ENCODE measurements around the gene CTSH. TPM values are rescaled to one million over a fixed set of nuclear protein-coding genes. Genes with fewer than 3 reads are reported as not detected.

The CTSH gene
- total RNA-seq, 2 donors from 2014 or later: 109 to 116 TPM

DNA sequence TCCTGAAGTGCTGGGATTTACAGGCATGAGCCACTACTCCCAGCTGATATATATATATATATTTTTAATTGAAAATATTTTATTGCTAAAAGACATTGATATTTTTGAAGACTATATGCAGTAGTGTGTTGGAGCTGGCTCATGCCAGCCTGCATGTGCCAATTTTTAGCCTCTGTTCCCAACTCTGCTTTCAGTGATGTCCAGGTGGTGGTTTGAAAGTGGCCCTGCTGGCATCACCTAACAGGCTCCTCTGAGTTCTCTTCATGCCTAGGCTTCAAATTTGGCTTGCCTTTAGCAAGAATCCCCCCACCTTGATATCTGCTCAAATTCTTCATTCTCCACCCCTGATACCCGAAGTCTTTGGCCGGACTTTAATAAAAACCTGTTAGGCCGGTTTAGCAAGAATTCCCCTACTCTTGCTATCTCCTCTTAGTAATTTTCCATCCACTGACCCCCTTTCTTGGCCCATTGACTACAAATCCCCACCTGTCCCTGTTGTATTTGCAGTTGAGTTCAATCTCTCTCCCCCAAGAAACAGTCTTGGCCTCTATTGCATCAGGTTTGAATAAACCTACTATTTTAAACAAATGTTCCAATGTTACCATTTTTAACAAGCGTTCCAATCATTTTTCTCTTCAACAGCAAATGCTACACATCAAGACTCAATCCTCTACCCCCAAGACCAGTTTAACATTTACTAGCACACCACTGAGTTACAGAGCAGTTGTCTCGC lies 23.9 kb upstream of the CTSH start:
- Mint-ChIP-seq H3K27me3 (peaks cover 8% of the 10 kb centered on the region), H3K4me3 (no peak overlapping the region), H3K4me1 (peaks cover 4% of the 10 kb centered on the region), H3K36me3 (ENCODE audit: low read depth) (no peaks in the 10 kb centered on the region), H3K27ac (no peak overlapping the region)
- no peak for DNase-seq
- no peaks in the 10 kb centered on the region for H3K9me3 ChIP-seq (ENCODE audit: control insufficient read depth, low read length, poor library complexity, severe bottlenecking)
- ATAC-seq: no peak

DNA sequence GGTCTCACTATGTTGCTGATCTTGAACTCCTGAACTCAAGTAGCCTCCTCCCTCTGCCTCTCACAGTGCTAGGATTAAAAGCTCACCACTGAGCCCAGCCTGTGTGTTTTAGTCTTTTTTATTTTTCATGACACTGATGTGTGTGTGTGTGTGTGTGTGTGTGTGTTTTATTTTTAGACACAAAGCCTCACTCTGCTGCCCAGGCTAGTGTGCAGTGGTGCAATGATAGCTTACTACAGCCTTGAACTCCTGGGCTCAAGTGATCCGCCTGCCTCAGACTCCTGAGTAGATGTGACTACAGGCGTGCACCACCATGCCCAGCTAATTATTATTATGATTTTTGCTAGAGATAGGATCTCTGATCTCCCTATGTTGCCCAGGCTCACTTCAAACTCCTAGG lies 23.3 kb upstream of the CTSH start:
- ATAC-seq: no peak
- H3K9me3 ChIP-seq (ENCODE audit: control insufficient read depth, low read length, poor library complexity, severe bottlenecking): no peaks in the 10 kb centered on the region
- Mint-ChIP-seq H3K36me3 (ENCODE audit: low read depth) (no peaks in the 10 kb centered on the region), H3K4me1 (peaks cover 2% of the 10 kb centered on the region), H3K27ac (no peak overlapping the region), H3K4me3 (no peak overlapping the region), H3K27me3 (peaks cover 8% of the 10 kb centered on the region)
- DNase-seq: no peak

DNA sequence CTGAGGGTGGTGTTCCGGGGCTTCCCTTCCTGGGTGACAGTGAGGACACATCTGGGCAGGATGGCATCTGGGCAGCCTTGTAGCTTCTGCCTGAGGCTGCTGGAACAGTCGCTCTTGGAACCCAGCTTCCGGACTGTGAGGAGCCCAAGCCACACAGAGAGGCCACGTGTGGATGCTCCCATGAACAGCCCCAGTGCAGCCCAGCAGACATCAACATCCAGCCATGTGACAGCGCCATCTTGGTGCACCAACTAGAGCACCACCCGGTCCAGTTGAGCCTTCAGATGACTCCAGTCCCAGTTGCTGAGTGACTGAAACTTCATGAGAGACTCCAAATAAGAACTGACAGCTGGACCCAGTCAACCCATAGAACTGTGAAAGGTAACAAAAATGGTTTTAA lies 15.5 kb upstream of the CTSH start:
- no peak for DNase-seq

DNA sequence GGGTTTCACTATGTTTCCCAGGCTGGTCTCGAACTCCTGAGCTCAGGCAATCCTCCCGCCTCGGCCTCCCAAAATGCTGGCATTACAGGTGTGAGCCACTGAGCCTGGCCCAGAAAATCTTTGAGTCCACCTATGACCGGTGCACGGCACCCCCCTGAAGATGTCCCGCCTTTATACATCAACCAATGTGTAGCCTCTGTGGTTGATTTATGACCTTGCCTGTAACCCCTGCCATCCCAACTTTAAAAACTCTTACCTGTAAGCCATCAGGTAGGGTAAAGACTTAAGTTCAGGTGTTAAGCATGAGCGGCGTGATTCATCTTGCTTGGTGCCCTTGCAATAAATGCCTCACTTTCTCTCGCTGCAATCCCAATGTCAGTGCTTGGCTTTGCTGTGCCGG lies 14.5 kb upstream of the CTSH start:
- no peaks in the 10 kb centered on the region for H3K9me3 ChIP-seq (ENCODE audit: control insufficient read depth, low read length, poor library complexity, severe bottlenecking)
- Mint-ChIP-seq H3K36me3 (ENCODE audit: low read depth) (no peaks in the 10 kb centered on the region), H3K27ac (no peak overlapping the region), H3K4me3 (no peak overlapping the region), H3K4me1 (no peaks in the 10 kb centered on the region), H3K27me3 (no peaks in the 10 kb centered on the region)
- DNase-seq (no peak), ATAC-seq (no peak)

More for the DNA sequence above, 15.5 kb upstream of the CTSH start:
- H3K4me1 Mint-ChIP-seq: no peaks in the 10 kb centered on the region
- no peaks in the 10 kb centered on the region for H3K27me3 Mint-ChIP-seq
- no peak overlapping the region for H3K27ac Mint-ChIP-seq
- H3K9me3 ChIP-seq (ENCODE audit: control insufficient read depth, low read length, poor library complexity, severe bottlenecking): no peaks in the 10 kb centered on the region
- H3K36me3 Mint-ChIP-seq (ENCODE audit: low read depth): no peaks in the 10 kb centered on the region
- no peak overlapping the region for H3K4me3 Mint-ChIP-seq
- no peak for ATAC-seq

DNA sequence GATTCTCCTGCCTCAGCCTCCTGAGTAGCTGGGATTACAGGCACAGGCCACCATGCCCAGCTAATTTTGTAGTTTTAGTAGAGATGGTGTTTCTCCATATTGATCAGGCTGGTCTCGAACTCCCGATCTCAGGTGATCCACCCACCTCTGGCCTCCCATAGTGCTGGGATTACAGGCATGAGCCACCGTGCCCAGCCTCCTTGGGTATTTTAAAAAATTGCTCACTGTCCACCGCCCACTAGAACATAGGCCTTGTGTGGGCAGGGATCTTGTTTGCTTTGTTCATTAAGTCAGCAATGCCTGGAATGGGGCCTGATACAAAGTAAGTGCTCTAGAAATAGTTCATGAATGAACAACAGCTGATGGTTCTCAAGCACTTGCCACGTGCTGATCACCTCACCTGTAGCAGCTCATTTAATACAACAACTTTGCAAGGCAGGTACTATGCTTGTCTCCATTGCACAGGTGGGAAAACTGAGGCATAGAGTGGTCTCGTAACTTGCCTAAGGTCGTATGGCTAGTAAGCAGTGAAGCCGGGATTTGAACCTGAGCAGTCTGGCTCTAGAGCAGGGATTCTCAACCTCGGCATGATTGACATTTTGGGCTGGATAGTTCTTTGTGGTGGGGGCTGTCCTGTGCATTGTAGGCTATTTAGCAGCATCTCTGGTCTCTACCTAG lies 12.7 kb upstream of the CTSH start:
- no peaks in the 10 kb centered on the region for H3K27me3 Mint-ChIP-seq
- ATAC-seq: no peak
- H3K36me3 Mint-ChIP-seq (ENCODE audit: low read depth): no peaks in the 10 kb centered on the region

DNA sequence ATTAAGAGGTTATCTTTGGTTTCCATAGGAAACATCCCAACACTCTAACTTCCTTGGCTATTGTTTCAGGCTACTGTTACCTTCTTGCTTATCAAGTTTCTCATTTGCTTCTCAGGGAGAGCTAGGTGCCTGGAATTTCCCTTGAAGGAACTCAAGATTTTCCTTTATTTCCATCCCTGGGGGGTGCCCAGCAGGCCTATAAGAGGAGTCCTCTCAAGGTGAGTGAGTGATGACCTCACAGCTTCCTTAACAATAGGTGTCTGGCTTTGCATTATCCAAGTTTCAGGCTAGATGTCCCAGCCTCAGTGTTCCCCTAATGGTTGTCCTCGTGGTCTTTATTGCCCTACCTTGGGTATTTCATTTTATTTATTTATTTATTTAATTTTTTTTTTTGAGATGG lies 12.1 kb upstream of the CTSH start:
- H3K27me3 Mint-ChIP-seq: no peaks in the 10 kb centered on the region
- no peak overlapping the region for H3K27ac Mint-ChIP-seq
- ATAC-seq (no peak), DNase-seq (no peak)
- no peak overlapping the region for H3K4me3 Mint-ChIP-seq
- peaks cover 5% of the 10 kb centered on the region for H3K4me1 Mint-ChIP-seq
- H3K36me3 Mint-ChIP-seq (ENCODE audit: low read depth): no peaks in the 10 kb centered on the region
- no peaks in the 10 kb centered on the region for H3K9me3 ChIP-seq (ENCODE audit: control insufficient read depth, low read length, poor library complexity, severe bottlenecking)

More for the DNA sequence above, 12.7 kb upstream of the CTSH start:
- no peak overlapping the region for H3K4me3 Mint-ChIP-seq
- no peak for DNase-seq
- no peaks in the 10 kb centered on the region for H3K9me3 ChIP-seq (ENCODE audit: control insufficient read depth, low read length, poor library complexity, severe bottlenecking)
- peaks cover 4% of the 10 kb centered on the region for H3K4me1 Mint-ChIP-seq
- no peak overlapping the region for H3K27ac Mint-ChIP-seq

DNA sequence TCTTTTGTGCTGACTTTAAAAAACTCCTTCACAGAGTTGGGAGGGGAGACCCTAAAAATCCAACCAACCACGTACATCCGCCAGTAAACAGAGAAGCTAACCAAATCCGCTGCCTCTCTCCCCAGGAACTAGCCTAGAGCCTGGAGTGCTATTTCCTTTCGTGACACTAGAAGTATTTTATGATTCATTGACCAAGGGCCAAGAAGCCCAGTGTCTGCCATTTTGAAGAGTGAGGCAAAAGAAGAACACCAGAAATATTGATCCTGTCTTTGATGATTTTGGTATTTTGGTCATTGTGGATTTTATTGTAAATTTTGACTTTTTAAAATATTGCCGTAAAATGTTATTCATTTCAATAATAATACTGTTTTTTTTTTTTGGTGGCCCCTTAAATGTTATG lies 10.5 kb upstream of the CTSH start:
- no peak for ATAC-seq
- H3K36me3 Mint-ChIP-seq (ENCODE audit: low read depth): no peaks in the 10 kb centered on the region
- peaks cover 17% of the 10 kb centered on the region for H3K4me1 Mint-ChIP-seq

DNA sequence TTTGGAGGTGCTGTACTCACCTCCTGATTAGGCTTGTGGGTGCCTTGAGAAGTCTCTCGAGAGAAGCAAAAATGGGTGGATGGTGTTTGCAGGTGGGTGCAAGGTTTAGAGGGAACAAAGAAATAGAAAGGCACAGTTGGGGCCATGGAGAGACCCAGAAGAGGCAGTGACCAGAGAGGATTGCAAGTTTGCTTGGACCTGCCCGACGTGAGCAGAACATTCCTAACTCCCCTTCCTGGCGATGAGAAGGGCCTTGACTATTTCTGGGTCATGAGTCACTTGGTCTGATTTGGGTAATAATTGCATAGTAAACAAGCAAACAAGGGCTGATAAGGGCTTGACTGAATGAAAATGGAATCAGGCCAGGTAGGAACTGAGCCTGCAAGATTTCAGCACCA lies 7.0 kb upstream of the CTSH start:
- Mint-ChIP-seq H3K27me3 (no peaks in the 10 kb centered on the region), H3K4me1 (peaks cover 17% of the 10 kb centered on the region), H3K4me3 (no peak overlapping the region), H3K27ac (peak overlapping the region; percentile 57), H3K36me3 (ENCODE audit: low read depth) (no peaks in the 10 kb centered on the region)
- H3K9me3 ChIP-seq (ENCODE audit: control insufficient read depth, low read length, poor library complexity, severe bottlenecking): no peaks in the 10 kb centered on the region
- no peak for ATAC-seq
- DNase-seq: no peak

More for the DNA sequence above, 10.5 kb upstream of the CTSH start:
- no peaks in the 10 kb centered on the region for H3K9me3 ChIP-seq (ENCODE audit: control insufficient read depth, low read length, poor library complexity, severe bottlenecking)
- DNase-seq: no peak
- H3K27me3 Mint-ChIP-seq: no peaks in the 10 kb centered on the region
- no peak overlapping the region for H3K4me3 Mint-ChIP-seq
- no peak overlapping the region for H3K27ac Mint-ChIP-seq

DNA sequence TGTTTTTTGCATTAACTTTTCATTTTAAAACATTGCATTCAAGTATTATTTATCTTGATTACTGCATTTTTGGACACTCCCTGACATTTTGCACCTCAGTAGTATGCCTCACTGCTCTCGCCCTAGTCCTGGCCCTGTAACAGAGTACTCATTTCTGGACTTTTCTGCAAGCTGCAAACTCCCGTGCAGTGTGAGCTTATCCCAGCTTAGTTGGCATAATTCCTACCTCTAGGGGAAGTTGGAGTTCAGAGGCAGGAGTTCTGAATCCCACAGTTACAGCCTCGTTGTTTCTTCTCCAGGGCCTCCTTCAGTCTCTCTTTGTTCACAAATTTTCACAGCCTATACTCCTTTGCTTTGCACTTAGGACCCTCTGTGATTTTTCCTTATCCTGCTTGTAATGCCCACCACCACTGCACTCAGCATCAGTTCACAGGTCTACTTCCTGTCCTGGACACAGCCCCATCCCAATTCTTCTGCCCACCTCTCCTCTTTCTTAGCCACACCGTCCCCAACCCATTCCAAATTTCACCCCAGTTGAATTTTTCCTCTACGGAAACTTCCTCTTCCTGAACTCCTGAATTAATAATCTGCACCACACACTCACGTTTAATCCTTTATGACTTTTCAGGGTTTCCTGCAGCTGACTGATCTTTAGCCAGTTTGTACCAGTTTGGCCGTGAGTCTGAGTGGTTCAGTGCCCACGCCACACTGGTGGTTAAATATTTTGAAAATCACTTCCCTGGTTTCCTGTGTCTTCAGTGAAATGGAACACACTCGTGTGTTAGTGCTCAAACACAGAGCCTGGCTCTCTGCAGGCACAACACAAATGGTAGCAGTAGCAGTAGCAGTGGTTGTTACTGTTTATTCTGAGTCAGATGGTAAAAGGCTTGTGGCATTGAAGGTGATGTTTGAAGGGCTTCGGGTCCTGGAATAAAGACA lies 6.3 kb upstream of the CTSH start:
- no peaks in the 10 kb centered on the region for H3K36me3 Mint-ChIP-seq (ENCODE audit: low read depth)
- no peak for DNase-seq

DNA sequence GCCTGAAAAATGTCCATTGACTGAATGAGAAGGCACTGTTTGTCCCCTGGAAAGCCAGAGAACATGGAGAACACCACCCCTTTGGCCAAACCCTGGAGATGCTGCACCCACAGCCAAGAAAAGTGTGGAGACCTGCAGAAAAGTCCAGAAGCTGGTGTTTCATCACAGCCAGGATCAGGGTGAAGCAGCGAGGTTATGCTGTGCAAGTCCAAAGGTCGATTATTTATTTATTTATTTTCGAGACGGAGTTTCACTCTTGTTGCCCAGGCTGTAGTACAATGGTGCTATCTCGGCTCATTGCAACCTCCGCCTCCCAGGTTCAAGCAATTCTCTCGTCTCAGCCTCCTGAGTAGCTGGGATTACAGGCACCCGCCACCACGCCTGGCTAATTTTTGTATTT lies 5.5 kb upstream of the CTSH start:
- no peak for DNase-seq
- no peaks in the 10 kb centered on the region for H3K9me3 ChIP-seq (ENCODE audit: control insufficient read depth, low read length, poor library complexity, severe bottlenecking)
- Mint-ChIP-seq H3K27ac (no peak overlapping the region), H3K4me3 (no peak overlapping the region), H3K27me3 (no peaks in the 10 kb centered on the region), H3K4me1 (peaks cover 17% of the 10 kb centered on the region), H3K36me3 (ENCODE audit: low read depth) (no peaks in the 10 kb centered on the region)
- no peak for ATAC-seq

More for the DNA sequence above, 6.3 kb upstream of the CTSH start:
- H3K27me3 Mint-ChIP-seq: no peaks in the 10 kb centered on the region
- peak overlapping the region; percentile 57 for H3K27ac Mint-ChIP-seq
- no peaks in the 10 kb centered on the region for H3K9me3 ChIP-seq (ENCODE audit: control insufficient read depth, low read length, poor library complexity, severe bottlenecking)
- peak overlapping the region; percentile 47 for H3K4me3 Mint-ChIP-seq
- peaks cover 17% of the 10 kb centered on the region for H3K4me1 Mint-ChIP-seq
- ATAC-seq: peak; percentile 68

DNA sequence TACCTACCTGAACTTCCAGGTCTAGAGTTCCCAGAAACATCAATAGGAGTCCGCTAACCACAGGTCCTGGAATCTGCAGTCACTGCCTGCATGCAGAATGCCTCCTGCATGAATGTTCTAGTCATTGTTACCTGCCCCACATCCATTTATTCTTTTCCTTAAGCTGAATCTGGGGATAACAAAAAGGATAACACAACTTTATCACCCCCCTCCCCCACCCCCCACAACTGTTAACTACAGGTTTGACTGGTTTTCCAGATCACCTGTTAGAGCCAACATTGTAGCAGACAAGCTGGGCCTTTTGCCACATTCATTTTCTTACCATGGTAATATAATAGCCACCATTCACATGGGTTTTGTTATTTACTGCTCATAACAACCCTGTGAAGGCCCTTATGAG lies 4.6 kb upstream of the CTSH start:
- no peak overlapping the region for H3K4me3 Mint-ChIP-seq
- no peaks in the 10 kb centered on the region for H3K36me3 Mint-ChIP-seq (ENCODE audit: low read depth)
- no peaks in the 10 kb centered on the region for H3K27me3 Mint-ChIP-seq
- no peaks in the 10 kb centered on the region for H3K9me3 ChIP-seq (ENCODE audit: control insufficient read depth, low read length, poor library complexity, severe bottlenecking)
- peaks cover 20% of the 10 kb centered on the region for H3K4me1 Mint-ChIP-seq
- DNase-seq: no peak
- no peak for ATAC-seq
- H3K27ac Mint-ChIP-seq: no peak overlapping the region

DNA sequence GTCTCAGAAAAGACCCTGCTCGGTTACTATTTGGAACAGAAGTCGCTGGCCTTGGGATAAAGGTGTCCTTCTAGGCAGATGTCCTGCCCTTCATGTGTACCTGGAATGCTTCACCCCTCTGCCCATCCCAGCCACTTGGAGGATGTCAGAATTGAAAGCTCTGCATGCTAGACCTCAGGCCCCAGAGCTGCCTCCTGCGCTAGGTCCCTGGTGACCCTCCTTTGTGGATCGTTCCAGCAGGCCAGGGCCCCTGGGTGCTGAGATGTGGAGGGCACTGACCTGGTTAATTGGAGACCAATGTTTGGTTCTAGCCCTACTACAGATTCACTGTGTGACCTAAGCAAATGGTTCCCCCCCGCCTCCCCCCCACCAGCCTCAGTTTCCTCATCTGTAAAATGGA lies 2.7 kb upstream of the CTSH start:
- no peak for ATAC-seq
- no peaks in the 10 kb centered on the region for H3K9me3 ChIP-seq (ENCODE audit: control insufficient read depth, low read length, poor library complexity, severe bottlenecking)
- Mint-ChIP-seq H3K27ac (no peak overlapping the region), H3K4me3 (no peak overlapping the region), H3K36me3 (ENCODE audit: low read depth) (no peaks in the 10 kb centered on the region), H3K27me3 (no peaks in the 10 kb centered on the region), H3K4me1 (peaks cover 27% of the 10 kb centered on the region)
- no peak for DNase-seq

DNA sequence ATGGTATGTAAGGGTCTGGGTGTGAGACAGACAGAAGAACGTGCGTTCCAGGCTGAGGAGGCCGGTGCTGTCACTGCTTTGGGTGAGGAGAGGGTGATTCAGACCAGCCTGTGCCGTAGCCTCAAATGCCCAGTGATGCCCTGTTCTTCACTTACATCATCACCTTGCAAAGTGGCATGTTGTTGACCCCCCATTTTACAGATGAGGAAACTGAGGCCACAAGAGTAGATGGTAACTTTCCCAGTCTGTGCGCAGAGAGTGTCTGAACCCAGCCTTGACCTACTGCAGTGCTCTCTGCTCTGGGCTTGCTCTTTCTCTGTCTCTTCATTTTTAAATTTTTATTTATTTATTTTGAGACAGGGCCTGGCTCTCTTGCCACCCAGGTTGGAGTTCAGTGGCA lies 1.6 kb upstream of the CTSH start:
- ATAC-seq (no peak), DNase-seq (no peak)
- no peaks in the 10 kb centered on the region for H3K36me3 Mint-ChIP-seq (ENCODE audit: low read depth)
- no peaks in the 10 kb centered on the region for H3K9me3 ChIP-seq (ENCODE audit: control insufficient read depth, low read length, poor library complexity, severe bottlenecking)
- H3K4me3 Mint-ChIP-seq: peak overlapping the region; percentile 39
- no peaks in the 10 kb centered on the region for H3K27me3 Mint-ChIP-seq
- H3K27ac Mint-ChIP-seq: peak overlapping the region; percentile 16
- H3K4me1 Mint-ChIP-seq: peaks cover 27% of the 10 kb centered on the region

All from T-helper 17 cell (primary cell).